OCI-LY7 (cell line): ENCODE measurements around the gene OTUD6A.

ENCODE experiments used
- EZH2phosphoT487 ChIP-seq: fragments of 200-600 bp; sonication (generic); IDR thresholded peaks from 2 replicates; pipeline ENCODE4 v1.6.1; 2018; ENCODE audit warnings: low read depth, borderline replicate concordance, mild to moderate bottlenecking, mixed run types, antibody characterized with exemption, low read length, moderate library complexity, mixed read lengths
- TF ChIP-seq, protein P1 (sequence below): fragments of 200-600 bp; sonication (generic); conservative IDR thresholded peaks from 2 replicates; pipeline ENCODE4 v1.5.1; 2014; ENCODE audit warnings: mild to moderate bottlenecking, antibody characterized with exemption, low read length, moderate library complexity, mixed read lengths

GRCh38 chrX:70046978-70047377, 15.3 kb upstream of the OTUD6A start:
- TF ChIP-seq, protein P1, sequence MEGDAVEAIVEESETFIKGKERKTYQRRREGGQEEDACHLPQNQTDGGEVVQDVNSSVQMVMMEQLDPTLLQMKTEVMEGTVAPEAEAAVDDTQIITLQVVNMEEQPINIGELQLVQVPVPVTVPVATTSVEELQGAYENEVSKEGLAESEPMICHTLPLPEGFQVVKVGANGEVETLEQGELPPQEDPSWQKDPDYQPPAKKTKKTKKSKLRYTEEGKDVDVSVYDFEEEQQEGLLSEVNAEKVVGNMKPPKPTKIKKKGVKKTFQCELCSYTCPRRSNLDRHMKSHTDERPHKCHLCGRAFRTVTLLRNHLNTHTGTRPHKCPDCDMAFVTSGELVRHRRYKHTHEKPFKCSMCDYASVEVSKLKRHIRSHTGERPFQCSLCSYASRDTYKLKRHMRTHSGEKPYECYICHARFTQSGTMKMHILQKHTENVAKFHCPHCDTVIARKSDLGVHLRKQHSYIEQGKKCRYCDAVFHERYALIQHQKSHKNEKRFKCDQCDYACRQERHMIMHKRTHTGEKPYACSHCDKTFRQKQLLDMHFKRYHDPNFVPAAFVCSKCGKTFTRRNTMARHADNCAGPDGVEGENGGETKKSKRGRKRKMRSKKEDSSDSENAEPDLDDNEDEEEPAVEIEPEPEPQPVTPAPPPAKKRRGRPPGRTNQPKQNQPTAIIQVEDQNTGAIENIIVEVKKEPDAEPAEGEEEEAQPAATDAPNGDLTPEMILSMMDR: no peak
- TF ChIP-seq EZH2phosphoT487: no peak
